HCT116 (cell line): Measurements from ENCODE around the gene UQCRQ. TPM values are rescaled to one million over a fixed set of nuclear protein-coding genes. Genes with fewer than 3 reads are reported as not detected.

Experiments used
- ATAC-seq: fragments of 200-7000 bp; cut with Tn5 transposase; 2 replicates; pipeline ENCODE4 v1.9.1; 2020; ENCODE audit warnings: mild to moderate bottlenecking, moderate library complexity
- BruUV-seq: library from RNA; stranded (reverse); fragments of 400-500 nt; replicated peaks from 2 replicates; lab custom pipeline; 2021; lab: Mats Ljungman, UMichigan
- CTCF ChIA-PET: fragments of 300-600 bp; sonication (Branson Sonifier 250); formaldehyde crosslinking; loops from one replicate; lab custom pipeline; 2021; ENCODE audit warnings: antibody characterized with exemption; lab: Charles Lee
- POLR2A ChIA-PET: fragments of 300-600, 350-600 bp; sonication (Branson Sonifier 250); formaldehyde crosslinking; loops from one replicate; lab custom pipeline; 2021; ENCODE audit warnings: antibody characterized with exemption; lab: Charles Lee
- RAD21 ChIA-PET, 2 experiments: fragments of 300-600 bp; sonication (Branson Sonifier 250); formaldehyde crosslinking; loops; one replicate each; lab custom pipeline; 2023; ENCODE audit warnings: low total read pairs in 2 of 2; ENCODE audit not compliant: uncharacterized antibody in 2 of 2, unreplicated experiment in 2 of 2, low non-redundant PET in 1 of 2; lab: Charles Lee
- DNase-seq: peaks from one replicate; pipeline ENCODE4 v3.0.0-alpha.2; 2010; ENCODE audit warnings: low read depth, low spot score
- H2AFZ ChIP-seq: fragments of 200-600 bp; shearing (Covaris generic), sonication (generic); 2 replicates; pipeline ENCODE4 v1.6.1; 2017; ENCODE audit warnings: low read depth, mixed run types, mixed read lengths, antibody characterized with exemption, low read length; ENCODE audit not compliant: poor library complexity, severe bottlenecking
- H3K27ac ChIP-seq: 2 replicates; pipeline ENCODE4 v1.5.1; 2012; ENCODE audit warnings: low read depth, low read length
- H3K27me3 ChIP-seq: fragments of 200-600 bp; sonication (generic); 2 replicates; pipeline ENCODE4 v1.6.1; 2016; ENCODE audit warnings: mixed run types, low read length, mixed read lengths; ENCODE audit not compliant: insufficient read depth
- H3K36me3 ChIP-seq, 2 experiments: fragments of 200-500 bp in 1 of 2; fragments of 200-600 bp in 1 of 2; sonication (Bioruptor generic) in 1 of 2; sonication (generic) in 1 of 2; 2 replicates each; pipeline versions ENCODE4 v1.5.1 to v1.6.1; 2014 to 2016; ENCODE audit warnings: low read length in 2 of 2, inconsistent platforms in 1 of 2, mixed read lengths in 1 of 2, mixed run types in 1 of 2; ENCODE audit not compliant: insufficient read depth in 2 of 2, control insufficient read depth in 1 of 2
- H3K4me1 ChIP-seq, 2 experiments: fragments of 200-600 bp in 1 of 2; sonication (generic) in 1 of 2; 2 replicates each; pipeline versions ENCODE4 v1.5.1 to v1.6.1; 2012 to 2017; ENCODE audit warnings: low read length in 2 of 2, inconsistent platforms in 1 of 2, mild to moderate bottlenecking in 1 of 2, mixed read lengths in 1 of 2, mixed run types in 1 of 2, moderate library complexity in 1 of 2; ENCODE audit not compliant: insufficient read depth in 2 of 2, control insufficient read depth in 1 of 2
- H3K4me2 ChIP-seq: fragments of 200-600 bp; sonication (generic); 2 replicates; pipeline ENCODE4 v1.6.1; 2017; ENCODE audit warnings: mixed run types, low read length, mixed read lengths
- H3K4me3 ChIP-seq, 2 experiments: fragments of 200-600 bp in 1 of 2; sonication (generic) in 1 of 2; replicated peaks in 1 of 2; 2 replicates each; pipeline ENCODE4 v1.5.1; 2011 to 2016; ENCODE audit warnings: low read length in 2 of 2, control low read depth in 1 of 2, low read depth in 1 of 2, mild to moderate bottlenecking in 1 of 2, mixed read lengths in 1 of 2, mixed run types in 1 of 2
- H3K79me2 ChIP-seq: fragments of 200-600 bp; sonication (generic); 2 replicates; pipeline ENCODE4 v1.6.1; 2017; ENCODE audit warnings: mild to moderate bottlenecking, mixed run types, low read length, moderate library complexity, mixed read lengths; ENCODE audit not compliant: insufficient read depth
- H3K9ac ChIP-seq: fragments of 200-600 bp; sonication (generic); 2 replicates; pipeline ENCODE4 v1.6.1; 2016; ENCODE audit warnings: low read length, mixed read lengths
- H3K9me2 ChIP-seq: fragments of 200-600 bp; sonication (generic), shearing (Covaris generic); 2 replicates; pipeline ENCODE4 v1.6.1; 2017; ENCODE audit warnings: mixed run types, mild to moderate bottlenecking, moderate library complexity; ENCODE audit not compliant: insufficient read depth
- H3K9me3 ChIP-seq, 2 experiments: fragments of 200-500 bp in 1 of 2; fragments of 200-600 bp in 1 of 2; sonication (Bioruptor generic) in 1 of 2; sonication (generic) in 1 of 2; 2 replicates each; pipeline ENCODE4 v1.6.1; 2014 to 2017; ENCODE audit warnings: low read length in 2 of 2, mixed read lengths in 2 of 2, inconsistent platforms in 1 of 2, low read depth in 1 of 2, mild to moderate bottlenecking in 1 of 2, mixed run types in 1 of 2, moderate library complexity in 1 of 2; ENCODE audit not compliant: control insufficient read depth in 1 of 2, insufficient read depth in 1 of 2
- H4K20me1 ChIP-seq: fragments of 200-600 bp; sonication (generic), shearing (Covaris generic); 2 replicates; pipeline ENCODE4 v1.6.1; 2017; ENCODE audit warnings: mixed run types, mild to moderate bottlenecking, moderate library complexity; ENCODE audit not compliant: insufficient read depth
- CBX3 ChIP-seq: IDR thresholded peaks from 2 replicates; pipeline ENCODE4 v1.6.1; 2012; ENCODE audit warnings: low read depth
- EZH2 ChIP-seq: fragments of 200-600 bp; sonication (generic); IDR thresholded peaks from 2 replicates; pipeline ENCODE4 v1.6.1; 2017; ENCODE audit warnings: antibody characterized with exemption, mixed run types
- POLR2AphosphoS5 ChIP-seq: IDR thresholded peaks from 2 replicates; pipeline ENCODE4 v1.6.1; 2011; ENCODE audit warnings: mild to moderate bottlenecking, low read depth, low read length, moderate library complexity
- SP1 ChIP-seq: IDR thresholded peaks from 2 replicates; pipeline ENCODE4 v1.6.1; 2012; ENCODE audit warnings: low read depth
- SRF ChIP-seq: IDR thresholded peaks from 2 replicates; pipeline ENCODE4 v1.6.1; 2012; ENCODE audit warnings: low read depth
- YY1 ChIP-seq: IDR thresholded peaks from 2 replicates; pipeline ENCODE4 v1.6.1; 2011; ENCODE audit warnings: low read length, low read depth, moderate library complexity, mild to moderate bottlenecking; ENCODE audit not compliant: insufficient replicate concordance; ENCODE audit errors: extremely low read depth
- ZBTB33 ChIP-seq: IDR thresholded peaks from 2 replicates; pipeline ENCODE4 v1.6.1; 2011; ENCODE audit warnings: mild to moderate bottlenecking, low read length, moderate library complexity; ENCODE audit not compliant: insufficient replicate concordance; ENCODE audit errors: extremely low read depth
- intact Hi-C: fragments of 100-400 bp; cut with micrococcal nuclease; formaldehyde crosslinking; loops from 2 replicates; pipeline ENCODE4 v1.10.0; 2022
- total RNA-seq: library from RNA; stranded (reverse); gene quantifications from one replicate; pipeline ENCODE4 v1.2.1, GENCODE V29; 2021; ENCODE audit not compliant: unreplicated experiment
- TF ChIP-seq, protein P1 (sequence below), 3 experiments: fragments of 200-600 bp in 1 of 3; sonication (generic) in 1 of 3; IDR thresholded peaks in 2 of 3; conservative IDR thresholded peaks in 1 of 3; 2 replicates each; pipeline ENCODE4 v1.5.1; 2012 to 2017; ENCODE audit warnings: low read depth in 2 of 3, low read length in 2 of 3, antibody characterized with exemption in 1 of 3, borderline replicate concordance in 1 of 3, control low read depth in 1 of 3, mild to moderate bottlenecking in 1 of 3, mixed read lengths in 1 of 3, mixed run types in 1 of 3, moderate library complexity in 1 of 3; ENCODE audit not compliant: insufficient read depth in 1 of 3
- TF ChIP-seq, protein P2 (sequence below): IDR thresholded peaks from 2 replicates; pipeline ENCODE4 v1.6.1; 2012
- TF ChIP-seq, protein P3 (sequence below): IDR thresholded peaks from 2 replicates; pipeline ENCODE4 v1.6.1; 2012

Gene UQCRQ
- total RNA-seq, 1 experiment from 2014 or later, result 528 TPM

DNA sequence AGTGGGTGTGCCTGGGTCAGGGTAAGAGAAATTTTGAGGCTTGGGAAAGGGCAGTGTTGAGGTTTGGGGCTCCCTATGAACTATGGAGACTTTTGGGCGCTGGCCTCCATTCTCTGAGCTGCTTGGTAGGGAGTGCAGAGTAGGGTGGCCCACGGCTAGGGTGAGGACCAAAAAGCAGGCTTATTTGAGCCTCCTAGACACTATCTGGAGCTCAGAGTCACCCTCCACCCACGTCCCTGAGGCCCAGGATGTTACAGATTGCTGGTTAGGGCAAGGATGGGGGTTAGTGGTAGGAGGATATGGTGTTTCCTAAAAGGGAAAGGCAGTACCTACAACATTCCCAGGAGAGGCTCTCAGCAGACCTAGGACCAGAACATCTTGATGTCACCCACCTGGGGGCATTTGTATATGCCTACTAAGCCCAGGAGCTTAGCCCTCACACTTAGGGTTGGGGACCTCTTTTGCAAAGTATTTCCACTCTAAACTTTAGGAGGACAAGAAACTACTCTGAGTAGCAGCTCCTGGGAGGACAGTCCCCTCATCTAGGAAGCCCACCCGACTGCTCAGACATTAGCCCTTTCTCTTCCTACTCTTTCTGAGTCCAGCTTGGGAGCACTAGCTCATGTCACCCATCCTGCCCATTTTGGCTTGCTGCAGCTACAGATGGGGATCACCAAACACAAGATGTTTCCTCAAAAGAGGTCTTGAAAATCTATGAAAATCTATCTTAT, 38.3 kb upstream of the UQCRQ start:
- Histone ChIP-seq H3K36me3 (no peaks in the 10 kb centered on the region), H3K4me1 (peaks cover 12 to 19% of the 10 kb centered on the region in 2 experiments; a peak in 3 of 4 replicates), H3K4me2 (no peak overlapping the region), H3K79me2 (peaks cover 6% of the 10 kb centered on the region; the same call in 1 of the 2 replicates), H4K20me1 (no peaks in the 10 kb centered on the region), H3K9ac (no peak overlapping the region), H3K27me3 (no peaks in the 10 kb centered on the region), H3K27ac (no peak overlapping the region), H3K4me3 (no peak overlapping the region), H3K9me3 (no peaks in the 10 kb centered on the region), H3K9me2 (no peaks in the 10 kb centered on the region), H2AFZ (no peak overlapping the region)
- ChIA-PET RAD21 (interaction anchor here in 1 of 2 experiments (0.7 kb wide), 1 partner anchor 236 kb away, joined by 3 read pairs; no protein-coding TSS in a partner anchor), POLR2A (no interaction called here), CTCF (interaction anchor here (3.9 kb wide), 1 partner anchor 8 kb away, joined by 31 read pairs; no protein-coding TSS in a partner anchor)
- BruUV-seq, result TSS peak; percentile 35
- intact Hi-C loops, result no loop called here
- no peak for TF ChIP-seq ZBTB33
- ATAC-seq (no peak), DNase-seq (no peak)

DNA sequence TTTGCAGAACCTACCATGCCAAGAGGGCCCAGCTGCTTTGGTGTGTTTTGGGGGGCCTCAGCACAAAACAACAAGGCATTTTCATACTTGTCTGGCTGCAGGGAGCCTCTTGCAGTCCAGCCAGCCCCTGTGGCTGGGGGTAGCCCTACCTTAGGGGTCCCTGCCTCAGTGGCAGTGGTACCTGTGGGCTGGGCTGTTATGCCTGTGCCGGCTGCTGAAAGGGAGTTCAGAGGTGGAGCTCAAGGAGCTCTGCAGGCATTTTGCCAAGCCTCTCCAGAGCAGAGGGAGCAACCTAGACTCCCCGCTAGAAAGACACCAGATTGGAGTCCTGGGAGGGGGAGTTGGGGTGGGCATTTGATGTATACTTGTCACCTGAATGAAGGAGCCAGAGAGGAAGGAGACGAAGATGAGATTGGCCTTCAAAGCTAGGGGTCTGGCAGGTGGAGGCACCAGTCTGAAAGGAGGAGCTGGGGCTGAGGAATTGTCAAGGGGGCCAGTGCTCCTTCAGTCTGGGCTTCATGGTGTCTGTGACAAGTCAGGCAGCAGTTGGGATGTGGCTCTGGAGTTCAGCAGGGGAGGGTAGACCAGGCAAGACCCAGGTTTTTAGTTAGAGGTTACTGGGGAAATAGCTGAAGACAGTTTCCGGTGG, 37.5 kb upstream of the UQCRQ start:
- Histone ChIP-seq H3K4me2 (peak overlapping the region; percentile 93), H3K27me3 (no peaks in the 10 kb centered on the region), H3K4me1 (peaks cover 12 to 19% of the 10 kb centered on the region in 2 experiments; a peak in 3 of 4 replicates), H3K4me3 (peak overlapping the region; percentile 65 to 73), H3K9ac (peak overlapping the region; percentile 79), H3K9me2 (no peaks in the 10 kb centered on the region), H3K9me3 (no peaks in the 10 kb centered on the region), H3K27ac (no peak overlapping the region; the same call in 1 of the 2 replicates), H3K79me2 (peaks cover 6% of the 10 kb centered on the region; the same call in 1 of the 2 replicates), H3K36me3 (no peaks in the 10 kb centered on the region), H4K20me1 (no peaks in the 10 kb centered on the region), H2AFZ (no peak overlapping the region)
- CTCF ChIA-PET, result interaction anchor here (3.9 kb wide), 1 partner anchor 9 kb away, joined by 31 read pairs; no protein-coding TSS in a partner anchor
- BruUV-seq, result no TSS peak
- DNase-seq (no peak), ATAC-seq (no peak)
- intact Hi-C loops, result no loop called here
- RAD21 ChIA-PET, result no interaction called here
- POLR2A ChIA-PET, result no interaction called here
- TF ChIP-seq, protein P1, sequence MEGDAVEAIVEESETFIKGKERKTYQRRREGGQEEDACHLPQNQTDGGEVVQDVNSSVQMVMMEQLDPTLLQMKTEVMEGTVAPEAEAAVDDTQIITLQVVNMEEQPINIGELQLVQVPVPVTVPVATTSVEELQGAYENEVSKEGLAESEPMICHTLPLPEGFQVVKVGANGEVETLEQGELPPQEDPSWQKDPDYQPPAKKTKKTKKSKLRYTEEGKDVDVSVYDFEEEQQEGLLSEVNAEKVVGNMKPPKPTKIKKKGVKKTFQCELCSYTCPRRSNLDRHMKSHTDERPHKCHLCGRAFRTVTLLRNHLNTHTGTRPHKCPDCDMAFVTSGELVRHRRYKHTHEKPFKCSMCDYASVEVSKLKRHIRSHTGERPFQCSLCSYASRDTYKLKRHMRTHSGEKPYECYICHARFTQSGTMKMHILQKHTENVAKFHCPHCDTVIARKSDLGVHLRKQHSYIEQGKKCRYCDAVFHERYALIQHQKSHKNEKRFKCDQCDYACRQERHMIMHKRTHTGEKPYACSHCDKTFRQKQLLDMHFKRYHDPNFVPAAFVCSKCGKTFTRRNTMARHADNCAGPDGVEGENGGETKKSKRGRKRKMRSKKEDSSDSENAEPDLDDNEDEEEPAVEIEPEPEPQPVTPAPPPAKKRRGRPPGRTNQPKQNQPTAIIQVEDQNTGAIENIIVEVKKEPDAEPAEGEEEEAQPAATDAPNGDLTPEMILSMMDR (IDR thresholded peaks at IDR 0.05 in 2 of 3, conservative IDR thresholded peaks at IDR 0.05 in 1 of 3; ENCODE audit: borderline replicate concordance in 1 of 3, insufficient read depth in 1 of 3, low read depth in 2 of 3, low read length in 2 of 3), result no peak
- TF ChIP-seq CBX3 (no peak), POLR2AphosphoS5 (no peak), YY1 (no peak), SP1 (no peak), EZH2 (no peak), SRF (no peak)
- TF ChIP-seq, protein P2, sequence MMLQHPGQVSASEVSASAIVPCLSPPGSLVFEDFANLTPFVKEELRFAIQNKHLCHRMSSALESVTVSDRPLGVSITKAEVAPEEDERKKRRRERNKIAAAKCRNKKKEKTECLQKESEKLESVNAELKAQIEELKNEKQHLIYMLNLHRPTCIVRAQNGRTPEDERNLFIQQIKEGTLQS, result no peak
- TF ChIP-seq, protein P3, sequence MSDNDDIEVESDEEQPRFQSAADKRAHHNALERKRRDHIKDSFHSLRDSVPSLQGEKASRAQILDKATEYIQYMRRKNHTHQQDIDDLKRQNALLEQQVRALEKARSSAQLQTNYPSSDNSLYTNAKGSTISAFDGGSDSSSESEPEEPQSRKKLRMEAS, result no peak
